Thyroid gland (tissue), 4 donors: Measurements from ENCODE around the gene RC3H2. TPM values are rescaled to one million over a fixed set of nuclear protein-coding genes. Genes with fewer than 3 reads are reported as not detected.

Experiments used
- DNase-seq, 2 donors: peaks; one replicate each; pipeline ENCODE4 v3.0.0-alpha.2; 2019
- H3K27ac ChIP-seq, 3 donors: fragments of 200-600 bp; sonication (generic); 1 replicate in 2 of 3; 2 replicates in 1 of 3; pipeline ENCODE4 v1.5.1; 2016 to 2019; ENCODE audit warnings: mild to moderate bottlenecking in 1 of 3, moderate library complexity in 1 of 3
- H3K27me3 ChIP-seq: fragments of 200-600 bp; sonication (generic); one replicate; pipeline ENCODE4 v1.5.1; 2019
- H3K36me3 ChIP-seq, 2 donors: fragments of 200-600 bp; sonication (generic); one replicate each; pipeline ENCODE4 v1.5.1; 2016 to 2019
- H3K4me1 ChIP-seq, 2 donors: fragments of 200-600 bp; sonication (generic); one replicate each; pipeline ENCODE4 v1.5.1; 2017 to 2019
- H3K4me3 ChIP-seq, 3 donors: fragments of 200-600 bp; sonication (generic); replicated peaks in 1 of 3; 1 replicate in 2 of 3; 2 replicates in 1 of 3; pipeline ENCODE4 v1.5.1; 2016; ENCODE audit warnings: mild to moderate bottlenecking in 1 of 3
- H3K9me3 ChIP-seq: fragments of 200-600 bp; sonication (generic); one replicate; pipeline ENCODE4 v1.5.1; 2017
- CTCF ChIP-seq, 6 experiments: fragments of 200-600 bp in 3 of 6; fragments of 450-650 bp in 3 of 6; sonication (generic) in 3 of 6; IDR thresholded peaks; one replicate each; pipeline ENCODE4 v1.5.1; 2016 to 2019; ENCODE audit warnings: antibody characterized with exemption in 6 of 6, mild to moderate bottlenecking in 2 of 6, inconsistent platforms in 1 of 6, moderate library complexity in 1 of 6
- POLR2A ChIP-seq, 2 donors: fragments of 450-650 bp; IDR thresholded peaks; one replicate each; pipeline ENCODE4 v1.6.1; 2017; ENCODE audit warnings: antibody characterized with exemption in 2 of 2, mild to moderate bottlenecking in 2 of 2, moderate library complexity in 1 of 2
- WGBS, 2 donors: methylation state at CpG; one replicate each; pipeline ENCODE4 v1.1.5; 2017; 5-methylcytosine and 5-hydroxymethylcytosine counted together
- intact Hi-C: fragments of 100-400 bp; cut with DNase I; formaldehyde crosslinking; loops from one replicate; pipeline ENCODE4 v1.15.1; 2023
- total RNA-seq, 4 donors: library from RNA; depleted of rRNA; stranded (reverse); fragments of >200 nt; gene quantifications; one replicate each; pipeline ENCODE4 v1.2.3, GENCODE V29; 2016

RC3H2 gene
- total RNA-seq, 4 donors from 2014 or later = 43.1 to 91.2 (median 52.9) TPM

- 74 to 85% methylated on average over 3 of the region's 3 CpGs for WGBS, 2 donors
- TF ChIP-seq CTCF (IDR thresholded peaks at IDR 0.05) (no peak), POLR2A (IDR thresholded peaks at IDR 0.05) (no peak)
- Histone ChIP-seq H3K4me3 (peak overlapping the region in 1 of 3 donors; percentile 10), H3K27ac (peak overlapping the region; percentile 61 to 78 (median 68)), H3K4me1 (peaks cover 49 to 65% of the 10 kb centered on the region in 2 donors), H3K36me3 (no peaks in the 10 kb centered on the region), H3K27me3 (no peaks in the 10 kb centered on the region), H3K9me3 (no peaks in the 10 kb centered on the region)
- no peak for DNase-seq
- intact Hi-C loops = no loop called here
Observed at GRCh38 chr9:122948313-122948712, 43.2 kb upstream of the RC3H2 start.

GRCh38 chr9:122946461-122947005 is 41.4 kb upstream of the RC3H2 start:
- Histone ChIP-seq H3K4me1 (peaks cover 47 to 53% of the 10 kb centered on the region in 2 donors), H3K9me3 (no peaks in the 10 kb centered on the region), H3K27me3 (no peaks in the 10 kb centered on the region), H3K27ac (peak overlapping the region; percentile 21 to 67 (median 61)), H3K4me3 (no peak overlapping the region), H3K36me3 (no peaks in the 10 kb centered on the region)
- WGBS, 2 donors = 89 to 97% methylated on average over 1 of the region's 1 CpG
- intact Hi-C loops = no loop called here
- DNase-seq = no peak
- TF ChIP-seq CTCF (IDR thresholded peaks at IDR 0.05) (no peak), POLR2A (IDR thresholded peaks at IDR 0.05) (no peak)

GRCh38 chr9:122944960-122945888 is 40.1 kb upstream of the RC3H2 start:
- Histone ChIP-seq H3K4me1 (peaks cover 35 to 41% of the 10 kb centered on the region in 2 donors), H3K27me3 (no peaks in the 10 kb centered on the region), H3K9me3 (no peaks in the 10 kb centered on the region), H3K4me3 (no peak overlapping the region), H3K27ac (peak overlapping the region in 1 of 3 donors; percentile 67), H3K36me3 (no peaks in the 10 kb centered on the region)
- no peak for TF ChIP-seq POLR2A (IDR thresholded peaks at IDR 0.05)
- no peak for TF ChIP-seq CTCF (IDR thresholded peaks at IDR 0.05)
- no peak for DNase-seq
- 61 to 68% methylated on average over 4 of the region's 4 CpGs for WGBS, 2 donors
- intact Hi-C loops = no loop called here

- intact Hi-C loops = no loop called here
- DNase-seq = no peak
- Histone ChIP-seq H3K4me3 (peak overlapping the region; percentile 60 to 74 (median 64)), H3K27ac (peak overlapping the region; percentile 77 to 93 (median 93)), H3K36me3 (peaks cover 0 to 1% of the 10 kb centered on the region in 2 donors), H3K27me3 (no peaks in the 10 kb centered on the region), H3K4me1 (peaks cover 15 to 20% of the 10 kb centered on the region in 2 donors), H3K9me3 (no peaks in the 10 kb centered on the region)
- WGBS, 2 donors = 6 to 7% methylated on average over 17 of the region's 17 CpGs
- no peak for TF ChIP-seq POLR2A (IDR thresholded peaks at IDR 0.05)
- no peak for TF ChIP-seq CTCF (IDR thresholded peaks at IDR 0.05)
Observed at GRCh38 chr9:122941582-122942234, 36.5 kb upstream of the RC3H2 start.
